ENCODE data around the gene TES.

TES gene

GRCh38 chr7:116252249-116252648 lies 41.9 kb downstream of the TES start:
- no peak for DNase-seq

- no peak for DNase-seq
Measured at GRCh38 chr7:116257156-116257555, 46.8 kb downstream of the TES start.

DNA sequence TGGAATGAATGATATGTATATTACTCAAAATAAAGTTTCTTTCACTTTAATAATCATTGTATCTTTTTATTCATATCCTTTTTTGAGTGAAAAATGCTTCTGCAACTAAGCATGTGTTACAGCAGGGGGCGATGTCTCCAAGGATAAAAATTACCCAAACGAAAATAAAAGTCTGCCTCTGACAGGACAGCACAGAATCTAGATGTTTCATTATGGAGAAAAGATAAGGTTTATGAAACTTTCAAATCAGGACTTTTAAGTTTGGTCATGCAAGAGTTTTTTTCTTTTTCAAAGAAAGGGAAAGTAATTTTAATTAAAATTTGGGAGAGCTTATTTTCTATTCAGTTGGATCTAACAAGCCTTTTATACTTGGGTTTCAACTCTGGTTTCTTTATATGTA lies 48.4 kb downstream of the TES start:
- DNase-seq, result peak; percentile 68

DNA sequence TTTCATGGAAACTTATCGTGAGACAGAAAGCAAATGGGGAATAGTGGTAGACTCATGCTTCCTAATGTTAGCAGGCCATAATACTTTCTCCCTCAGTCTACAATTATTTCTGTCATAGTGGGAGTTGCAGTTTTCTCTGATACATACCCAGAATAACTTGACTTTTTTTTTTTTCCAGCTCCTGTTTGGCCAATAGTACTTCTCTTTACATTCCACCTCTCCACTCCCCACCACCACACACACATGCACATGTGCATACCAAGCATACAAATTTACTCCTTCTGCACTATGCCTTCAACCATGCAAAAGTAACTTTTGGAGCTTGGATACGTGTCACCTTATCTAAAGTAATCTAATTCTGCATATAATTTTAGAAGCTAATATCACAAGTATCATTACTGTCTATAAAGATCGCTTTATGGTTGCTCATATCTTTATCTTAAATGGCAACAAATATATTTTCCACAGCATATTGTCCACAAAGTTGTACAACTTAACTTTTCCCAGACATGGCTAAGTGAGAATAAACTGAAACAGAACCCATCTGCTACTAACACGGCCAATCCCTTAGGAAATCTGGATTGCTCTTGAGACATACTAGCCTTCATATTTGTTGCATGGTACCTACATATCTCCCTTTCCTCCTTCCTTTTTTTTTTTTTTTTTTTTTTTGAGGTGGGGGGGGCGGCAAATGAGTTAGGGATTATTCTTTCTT lies 49.0 kb downstream of the TES start:
- DNase-seq, result no peak

- peak; percentile 31 for DNase-seq
Measured at GRCh38 chr7:116259871-116260440, 49.6 kb downstream of the TES start.

GRCh38 chr7:116261904-116262303 lies 51.6 kb downstream of the TES start:
- no peak for DNase-seq

DNA sequence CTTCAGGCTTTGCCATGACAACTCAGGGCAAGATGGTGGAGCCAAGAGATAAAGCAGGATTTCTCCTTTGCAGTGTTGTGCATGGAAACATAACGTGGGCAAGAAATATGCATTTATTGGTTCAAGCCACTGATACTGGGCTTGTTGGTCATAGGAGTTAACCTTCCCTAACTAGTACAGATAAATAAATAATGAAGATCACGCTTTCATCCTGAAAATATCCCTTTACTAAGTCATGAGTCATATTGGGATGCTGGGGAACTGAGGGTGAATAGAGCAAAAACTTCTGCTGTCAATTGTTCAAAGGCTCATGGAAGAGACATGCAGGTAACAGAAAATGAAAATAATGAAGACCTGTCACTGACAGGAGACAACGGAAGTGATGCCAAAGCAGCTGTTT lies 55.5 kb downstream of the TES start:
- DNase-seq, result no peak

- no peak for DNase-seq
Measured at GRCh38 chr7:116269466-116269865, 59.1 kb downstream of the TES start.

- no peak for DNase-seq
Measured at GRCh38 chr7:116271161-116271913, 61.0 kb downstream of the TES start.

GRCh38 chr7:116271963-116272886 lies 61.9 kb downstream of the TES start:
- DNase-seq, result peak; percentile 89

GRCh38 chr7:116273283-116273917 lies 63.1 kb downstream of the TES start:
- no peak for DNase-seq

GRCh38 chr7:116273918-116274301 lies 63.6 kb downstream of the TES start:
- no peak for DNase-seq

- DNase-seq, result no peak
Measured at GRCh38 chr7:116277070-116277469, 66.7 kb downstream of the TES start.

DNA sequence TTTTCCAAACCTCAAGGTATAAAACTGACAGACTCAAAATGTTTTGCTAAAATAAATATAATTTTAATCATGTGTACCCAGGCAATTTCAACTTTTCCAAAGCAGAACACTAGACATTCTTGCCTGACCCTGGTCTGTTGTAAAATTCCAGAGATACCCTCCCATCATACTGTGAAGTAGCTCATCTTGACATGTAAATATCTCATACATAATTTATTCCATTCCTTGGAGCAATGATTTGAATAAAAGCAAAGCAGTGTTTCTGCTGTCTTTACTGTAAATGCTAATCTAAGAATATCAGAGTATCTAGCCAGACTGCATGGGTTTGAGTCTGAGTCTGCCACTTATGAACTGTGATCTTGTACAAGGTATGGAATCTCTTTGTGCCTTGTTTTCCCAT lies 68.9 kb downstream of the TES start:
- DNase-seq, result no peak

- DNase-seq, result no peak
Measured at GRCh38 chr7:116280803-116281202, 70.5 kb downstream of the TES start.

DNA sequence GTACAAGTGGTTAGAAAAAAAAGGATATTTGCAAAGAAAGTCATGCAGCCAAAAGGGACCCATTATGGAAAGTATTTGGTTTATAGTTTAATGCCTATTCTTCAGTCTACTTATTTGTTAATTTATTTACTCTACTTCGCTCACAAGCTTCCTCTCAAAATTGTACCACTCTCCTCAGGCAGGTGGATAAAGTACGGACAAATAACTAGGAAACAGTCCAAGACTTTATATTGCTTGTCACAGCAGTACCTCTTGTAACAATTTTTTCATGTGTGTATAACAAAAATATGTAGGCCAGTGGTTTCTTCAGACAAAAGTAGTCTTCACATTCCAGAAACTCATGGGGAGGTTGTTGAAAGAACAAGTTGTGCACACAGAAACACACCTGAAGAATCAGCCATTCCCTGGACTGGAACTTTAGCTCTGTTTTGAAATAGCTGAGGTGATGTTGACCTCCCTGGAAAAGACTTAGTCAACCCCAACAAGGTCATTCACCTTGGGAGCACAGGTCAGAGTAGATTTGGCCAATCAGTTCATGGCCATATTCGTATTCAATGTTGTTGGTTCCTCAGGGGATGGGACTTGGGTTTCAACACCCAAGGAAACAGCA lies 73.4 kb downstream of the TES start:
- no peak for DNase-seq

- no peak for DNase-seq
Measured at GRCh38 chr7:116284390-116284789, 74.1 kb downstream of the TES start.

- no peak for DNase-seq
Measured at GRCh38 chr7:116285252-116285651, 74.9 kb downstream of the TES start.

GRCh38 chr7:116290740-116291139 lies 80.4 kb downstream of the TES start:
- DNase-seq, result no peak

- no peak for DNase-seq
Measured at GRCh38 chr7:116291937-116292336, 81.6 kb downstream of the TES start.

DNA sequence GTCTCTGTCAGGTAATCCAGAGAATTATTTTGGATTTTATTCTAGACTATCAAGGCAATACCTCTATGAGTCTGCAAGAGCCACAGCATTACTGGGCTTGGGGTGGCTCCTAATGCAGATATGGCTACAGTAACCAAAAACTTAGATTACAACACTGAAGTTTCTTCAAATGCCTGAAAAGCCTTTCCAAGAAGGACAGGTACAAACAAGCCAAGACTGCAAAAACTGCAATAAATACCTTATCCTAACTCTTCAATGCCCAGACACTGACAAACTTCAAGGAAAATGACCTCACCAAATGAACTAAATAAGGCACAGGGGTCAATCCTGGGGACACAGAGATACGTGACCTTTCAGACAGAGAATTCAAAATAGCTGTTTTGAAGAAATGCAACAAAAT lies 82.0 kb downstream of the TES start:
- DNase-seq, result no peak

- DNase-seq, result no peak
Measured at GRCh38 chr7:116293139-116293538, 82.8 kb downstream of the TES start.

Data from amniotic stem cell (primary cell).